Upper lobe of right lung (tissue), 1 donor: ENCODE data around the gene TAS2R46. TPM values are rescaled to one million over a fixed set of nuclear protein-coding genes. Genes with fewer than 3 reads are reported as not detected.

Experiments
- ATAC-seq: fragments of 200-7000 bp; cut with Tn5 transposase; one replicate; pipeline ENCODE4 v1.9.1; 2020; ENCODE audit warnings: mild to moderate bottlenecking, moderate library complexity
- DNase-seq: peaks from one replicate; pipeline ENCODE4 v3.0.0-alpha.2; 2020
- H3K27ac ChIP-seq: fragments of 200-600 bp; one replicate; pipeline ENCODE4 v1.8.0; 2022
- H3K27me3 ChIP-seq: fragments of 200-600 bp; one replicate; pipeline ENCODE4 v1.8.0; 2022; ENCODE audit warnings: mild to moderate bottlenecking
- H3K36me3 ChIP-seq: fragments of 200-600 bp; one replicate; pipeline ENCODE4 v1.8.0; 2022
- H3K4me1 ChIP-seq: fragments of 200-600 bp; one replicate; pipeline ENCODE4 v1.8.0; 2022
- H3K4me3 ChIP-seq: fragments of 200-600 bp; one replicate; pipeline ENCODE4 v1.8.0; 2022; ENCODE audit warnings: mild to moderate bottlenecking
- H3K9me3 ChIP-seq: fragments of 200-600 bp; one replicate; pipeline ENCODE4 v1.8.0; 2022
- CTCF ChIP-seq: fragments of 200-600 bp; IDR thresholded peaks from one replicate; pipeline ENCODE4 v1.8.0; 2022; ENCODE audit warnings: antibody characterized with exemption
- intact Hi-C: fragments of 100-400 bp; cut with DNase I; formaldehyde crosslinking; loops from one replicate; pipeline ENCODE4 v1.11.0; 2022
- total RNA-seq: library from RNA; stranded (reverse); fragmentation: NEBNext Ultra II Directional; extraction: Animal tissue kit (Norgen Biotek cat#: 25700); gene quantifications from one replicate; pipeline ENCODE4 v1.2.1, GENCODE V29; 2021
- donor health status: DM: no; HTN: yes; CAD: no; lungs with severe emphysema.

TAS2R46 gene
- total RNA-seq, 1 donor from 2014 or later = 1.3 TPM

GRCh38 chr12:11071414-11071813, 9.3 kb upstream of the TAS2R46 start:
- Histone ChIP-seq H3K27ac (no peak overlapping the region), H3K4me1 (no peaks in the 10 kb centered on the region), H3K36me3 (no peaks in the 10 kb centered on the region), H3K4me3 (no peak overlapping the region), H3K9me3 (no peaks in the 10 kb centered on the region), H3K27me3 (no peaks in the 10 kb centered on the region)
- intact Hi-C loops = no loop called here
- no peak for TF ChIP-seq CTCF
- DNase-seq (no peak), ATAC-seq (no peak)

GRCh38 chr12:11070999-11071398, 8.9 kb upstream of the TAS2R46 start:
- intact Hi-C loops = no loop called here
- H3K4me3 ChIP-seq = no peak overlapping the region
- ATAC-seq = no peak
- no peak for TF ChIP-seq CTCF
- H3K9me3 ChIP-seq = no peaks in the 10 kb centered on the region
- no peaks in the 10 kb centered on the region for H3K36me3 ChIP-seq
- H3K4me1 ChIP-seq = no peaks in the 10 kb centered on the region
- DNase-seq = no peak
- no peak overlapping the region for H3K27ac ChIP-seq
- no peaks in the 10 kb centered on the region for H3K27me3 ChIP-seq

- TF ChIP-seq CTCF = no peak
- H3K27ac ChIP-seq = no peak overlapping the region
- H3K27me3 ChIP-seq = no peaks in the 10 kb centered on the region
- intact Hi-C loops = no loop called here
- no peaks in the 10 kb centered on the region for H3K4me1 ChIP-seq
- H3K4me3 ChIP-seq = no peak overlapping the region
- H3K9me3 ChIP-seq = no peaks in the 10 kb centered on the region
- DNase-seq (no peak), ATAC-seq (no peak)
- H3K36me3 ChIP-seq = no peaks in the 10 kb centered on the region
Measured at GRCh38 chr12:11069854-11070365, 7.8 kb upstream of the TAS2R46 start.

GRCh38 chr12:11067514-11067913, 5.4 kb upstream of the TAS2R46 start:
- ATAC-seq = no peak
- TF ChIP-seq CTCF = no peak
- Histone ChIP-seq H3K9me3 (no peaks in the 10 kb centered on the region), H3K36me3 (no peaks in the 10 kb centered on the region), H3K4me3 (no peak overlapping the region), H3K27me3 (no peaks in the 10 kb centered on the region), H3K27ac (no peak overlapping the region), H3K4me1 (no peaks in the 10 kb centered on the region)
- no peak for DNase-seq
- intact Hi-C loops = no loop called here

- Histone ChIP-seq H3K27ac (no peak overlapping the region), H3K36me3 (no peaks in the 10 kb centered on the region), H3K27me3 (no peaks in the 10 kb centered on the region), H3K4me1 (no peaks in the 10 kb centered on the region), H3K9me3 (no peaks in the 10 kb centered on the region), H3K4me3 (no peak overlapping the region)
- intact Hi-C loops = no loop called here
- DNase-seq (no peak), ATAC-seq (no peak)
- TF ChIP-seq CTCF = no peak
Measured at GRCh38 chr12:11059784-11060183, 2.3 kb downstream of the TAS2R46 start.

GRCh38 chr12:11059041-11059440, 3.1 kb downstream of the TAS2R46 start:
- intact Hi-C loops = no loop called here

More at GRCh38 chr12:11059041-11059440, 3.1 kb downstream of the TAS2R46 start:
- no peaks in the 10 kb centered on the region for H3K27me3 ChIP-seq
- TF ChIP-seq CTCF = no peak
- H3K4me1 ChIP-seq = no peaks in the 10 kb centered on the region
- H3K36me3 ChIP-seq = no peaks in the 10 kb centered on the region
- H3K4me3 ChIP-seq = no peak overlapping the region
- ATAC-seq (no peak), DNase-seq (no peak)
- H3K27ac ChIP-seq = no peak overlapping the region
- H3K9me3 ChIP-seq = no peaks in the 10 kb centered on the region
